GM12874 (cell line): ENCODE results near the gene SH3RF1.

ENCODE experiments used
- CTCF ChIP-seq: IDR thresholded peaks from 2 replicates; pipeline ENCODE4 v1.5.1; 2011; ENCODE audit warnings: low read depth, mild to moderate bottlenecking, control low read depth, low read length, moderate library complexity; ENCODE audit not compliant: insufficient read depth

The SH3RF1 gene

DNA sequence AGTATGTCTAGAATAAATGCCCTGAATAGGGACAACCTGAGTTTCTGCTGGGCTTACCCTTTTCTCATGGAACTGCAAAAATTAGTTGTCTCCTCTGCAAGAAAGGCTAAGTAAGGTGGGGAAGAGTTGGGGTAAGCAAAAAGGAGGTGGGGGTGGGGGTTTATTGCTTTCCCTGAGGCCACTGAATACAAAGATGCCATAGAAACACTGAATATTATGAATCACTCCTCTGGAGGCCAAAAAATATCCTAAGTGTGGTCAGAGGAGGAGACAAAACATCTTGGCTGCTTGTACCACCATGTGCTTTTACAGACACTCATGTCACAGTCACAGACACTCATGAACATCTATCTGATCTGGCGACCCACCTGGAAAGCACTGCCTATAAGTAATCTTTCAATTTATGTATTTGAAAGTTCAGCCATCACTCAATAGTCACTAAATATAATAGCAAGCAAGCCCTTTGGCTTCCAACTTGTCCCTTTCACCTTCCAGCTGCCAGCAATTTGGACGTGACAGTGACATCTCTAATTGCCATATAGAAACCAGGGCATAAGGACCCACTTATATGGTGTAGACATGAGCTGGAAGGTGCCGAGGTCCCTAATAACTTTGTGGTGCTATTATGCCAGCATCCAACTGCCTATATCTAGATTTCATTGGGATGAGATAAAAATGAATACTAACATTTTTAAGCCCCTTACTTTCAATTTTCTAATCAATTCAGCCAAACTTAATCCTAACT, 138.0 kb downstream of the SH3RF1 start:
- no peak for TF ChIP-seq CTCF

DNA sequence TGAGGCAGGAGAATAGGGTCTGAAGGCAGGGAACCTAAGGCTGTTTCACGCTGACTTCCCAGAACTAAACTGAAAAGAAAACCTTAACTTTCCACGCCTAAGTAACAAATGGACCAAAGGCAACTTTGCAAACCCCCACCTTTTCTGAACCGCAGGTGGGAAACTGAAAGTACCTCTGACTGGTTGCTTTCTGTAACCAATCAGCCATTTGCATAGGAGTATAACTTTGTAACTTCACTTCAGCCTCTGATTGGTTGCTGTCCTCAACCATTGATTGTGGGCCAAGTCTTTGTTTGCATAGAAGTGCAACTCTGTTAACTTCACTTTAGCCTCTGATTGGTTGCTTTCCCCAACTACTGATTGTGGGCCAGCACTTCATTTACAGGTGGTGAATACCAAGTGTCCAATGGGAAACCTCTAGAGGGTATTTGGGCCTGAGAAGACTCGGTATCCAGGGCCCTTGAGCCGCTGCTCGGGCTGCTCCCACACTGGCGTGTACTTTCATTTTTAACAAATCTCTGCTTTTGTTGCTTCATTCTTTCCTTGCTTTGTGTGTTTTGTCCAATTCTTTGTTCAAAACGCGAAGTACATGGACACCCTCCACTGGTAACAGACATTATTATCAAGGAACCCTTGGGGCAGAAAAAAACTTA, 139.1 kb downstream of the SH3RF1 start:
- no peak for TF ChIP-seq CTCF

GRCh38 chr4:169128902-169129301, 141.9 kb downstream of the SH3RF1 start:
- TF ChIP-seq CTCF = no peak

DNA sequence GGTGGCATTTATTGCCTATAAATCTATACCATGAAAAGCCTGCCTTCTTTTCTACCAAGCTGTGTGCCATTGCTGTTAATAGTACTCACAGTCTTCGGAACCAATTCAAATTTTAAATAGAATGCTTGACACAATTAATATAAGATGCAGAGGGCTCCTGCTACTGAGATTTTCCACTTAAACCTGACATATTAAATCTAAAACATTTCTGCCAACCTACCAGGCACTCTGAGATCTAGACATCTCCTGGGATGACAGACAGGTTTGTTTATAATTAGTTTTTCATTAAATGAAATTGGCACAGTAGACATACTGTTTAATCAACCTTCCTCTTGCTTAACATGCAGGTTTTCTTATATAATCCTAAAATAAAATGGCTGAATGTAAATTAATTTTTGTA, 143.4 kb downstream of the SH3RF1 start:
- no peak for TF ChIP-seq CTCF

DNA sequence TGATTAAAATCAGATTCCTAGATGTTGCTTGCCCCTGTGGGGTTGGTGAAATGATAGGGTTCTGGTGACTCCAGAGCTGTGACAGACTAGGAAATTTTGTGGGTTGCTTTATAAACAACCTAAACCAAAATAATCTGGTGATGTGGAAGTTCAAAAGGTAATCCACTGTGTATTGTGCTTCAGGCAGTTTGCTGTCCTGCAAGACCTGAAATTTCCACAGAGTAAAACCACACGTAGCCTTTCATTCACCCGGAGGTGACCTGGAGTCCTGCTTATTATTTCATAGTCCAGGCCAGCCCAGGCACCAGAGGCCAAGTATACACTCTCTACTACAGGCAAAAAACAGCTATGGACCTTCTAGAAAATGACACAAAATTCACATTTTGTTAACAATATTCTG, 146.1 kb downstream of the SH3RF1 start:
- no peak for TF ChIP-seq CTCF

DNA sequence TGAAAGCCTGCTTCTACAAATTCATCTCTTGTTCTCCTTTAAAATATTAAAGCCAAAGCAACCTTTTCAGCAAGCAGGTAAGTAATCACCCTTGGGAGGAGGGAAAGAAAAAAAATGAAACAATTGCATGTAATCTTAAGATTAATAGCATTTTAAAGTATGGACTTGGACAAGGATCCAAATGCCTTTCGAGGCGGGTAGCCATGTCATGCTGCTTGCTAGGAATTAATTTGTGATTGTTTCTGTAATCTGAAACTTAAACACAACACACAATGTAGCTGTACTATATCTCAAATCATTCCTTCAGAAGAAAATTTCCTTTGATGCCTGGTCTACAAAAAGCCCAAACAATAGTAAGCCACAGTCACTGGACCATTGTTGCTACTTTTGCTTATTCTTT, 148.3 kb downstream of the SH3RF1 start:
- TF ChIP-seq CTCF = no peak

- TF ChIP-seq CTCF = no peak
These were observed 148.8 kb downstream of the SH3RF1 start for GRCh38 chr4:169121861-169122382.
